A549 (cell line): ENCODE measurements around the gene NEUROD6. TPM values are rescaled to one million over a fixed set of nuclear protein-coding genes. Genes with fewer than 3 reads are reported as not detected.

Experiments
- ATAC-seq, 2 experiments: fragments of 200-7000 bp in 1 of 2; fragments of >200 bp in 1 of 2; cut with Nextera tagmentation in 1 of 2; cut with Tn5 transposase in 1 of 2; 3 replicates each; pipeline versions ENCODE4 v1.8.0 to v1.9.1; 2018 to 2020; ENCODE audit warnings: mild to moderate bottlenecking in 1 of 2, moderate library complexity in 1 of 2
- CTCF ChIA-PET: fragments of 300-600 bp; sonication (Branson Sonifier 250); formaldehyde crosslinking; extraction: SDS; loops from one replicate; lab custom pipeline; 2021; ENCODE audit warnings: antibody characterized with exemption, inconsistent platforms; lab: Yijun Ruan, JAX
- POLR2A ChIA-PET: fragments of 350-600 bp; formaldehyde crosslinking; extraction: SDS; loops from one replicate; lab custom pipeline; 2021; ENCODE audit warnings: antibody characterized with exemption, inconsistent platforms; lab: Yijun Ruan, JAX
- DNase-seq, 2 experiments: peaks; one replicate each; pipeline versions ENCODE4 v3.0.0 to v3.0.0-alpha.2; 2011 to 2016; ENCODE audit warnings: low read depth in 1 of 2, low spot score in 1 of 2
- FAIRE-seq: peaks from 2 replicates; lab custom pipeline; 2011; peaks lifted over from hg19 to GRCh38; lab: Jason Lieb, UNC
- H3K27ac ChIP-seq, 2 experiments: fragments of >200 bp; sonication (Bioruptor Twin); formaldehyde crosslinking; 3 replicates each; pipeline ENCODE4 v1.5.1; 2016 to 2017
- H3K4me1 ChIP-seq: fragments of >200 bp; sonication (Bioruptor Twin); formaldehyde crosslinking; 3 replicates; pipeline ENCODE4 v1.6.1; 2016
- H3K4me2 ChIP-seq: fragments of >200 bp; sonication (Bioruptor Twin); formaldehyde crosslinking; 3 replicates; pipeline ENCODE4 v1.6.1; 2016
- H3K4me3 ChIP-seq: fragments of >200 bp; sonication (Bioruptor Twin); formaldehyde crosslinking; 3 replicates; pipeline ENCODE4 v1.5.1; 2016
- H3K9me3 ChIP-seq: fragments of >200 bp; sonication (Bioruptor Twin); formaldehyde crosslinking; 3 replicates; pipeline ENCODE4 v1.6.1; 2016
- ATOH8 ChIP-seq: fragments of 250-450 bp; sonication (Bioruptor Pico); IDR thresholded peaks from 2 replicates; pipeline ENCODE4 v1.5.0; 2020; ENCODE audit warnings: low read depth, mild to moderate bottlenecking, moderate library complexity
- CBX2 ChIP-seq: fragments of 200-600 bp; sonication (generic); IDR thresholded peaks from 2 replicates; pipeline ENCODE4 v1.6.1; 2016; ENCODE audit warnings: low read depth, mild to moderate bottlenecking, borderline replicate concordance
- CHD4 ChIP-seq: fragments of 200-600 bp; sonication (generic); IDR thresholded peaks from 2 replicates; pipeline ENCODE4 v1.6.1; 2016; ENCODE audit warnings: antibody characterized with exemption, mild to moderate bottlenecking, borderline replicate concordance
- CTCF ChIP-seq: fragments of >200 bp; sonication (Bioruptor Twin); formaldehyde crosslinking; IDR thresholded peaks from 3 replicates; pipeline ENCODE4 v1.5.1; 2016
- EHF ChIP-seq: fragments of 250-450 bp; sonication (Bioruptor Pico); IDR thresholded peaks from 2 replicates; pipeline ENCODE4 v1.5.0; 2020; ENCODE audit warnings: mild to moderate bottlenecking
- EP300 ChIP-seq, 2 experiments: fragments of >200 bp; sonication (Bioruptor Twin); formaldehyde crosslinking; IDR thresholded peaks; 2 replicates in 1 of 2; 3 replicates in 1 of 2; pipeline ENCODE4 v1.6.1; 2016 to 2017
- FOSB ChIP-seq: fragments of 250-450 bp; sonication (Bioruptor Pico); IDR thresholded peaks from 2 replicates; pipeline ENCODE4 v1.5.0; 2020; ENCODE audit warnings: mild to moderate bottlenecking, moderate library complexity
- FOSL2 ChIP-seq, 2 experiments: fragments of 450-650 bp in 1 of 2; fragments of >200 bp in 1 of 2; sonication (Bioruptor Twin) in 1 of 2; formaldehyde crosslinking; IDR thresholded peaks; 2 replicates each; pipeline versions ENCODE4 v1.5.0 to v1.6.1; 2016 to 2020; ENCODE audit warnings: mild to moderate bottlenecking in 1 of 2, moderate library complexity in 1 of 2
- FOXS1 ChIP-seq: fragments of 250-450 bp; sonication (Bioruptor Pico); IDR thresholded peaks from 2 replicates; pipeline ENCODE4 v1.5.0; 2020; ENCODE audit warnings: mild to moderate bottlenecking, moderate library complexity
- HES2 ChIP-seq: fragments of >200 bp; sonication (Bioruptor Twin); formaldehyde crosslinking; IDR thresholded peaks from 2 replicates; pipeline ENCODE4 v1.6.1; 2016
- HMGXB4 ChIP-seq: fragments of 250-450 bp; sonication (Bioruptor Pico); IDR thresholded peaks from 2 replicates; pipeline ENCODE4 v1.5.0; 2021; ENCODE audit warnings: mild to moderate bottlenecking, moderate library complexity, borderline replicate concordance
- HOXB13 ChIP-seq: fragments of 250-450 bp; sonication (Bioruptor Pico); IDR thresholded peaks from 2 replicates; pipeline ENCODE4 v1.5.0; 2020; ENCODE audit warnings: low read depth, mild to moderate bottlenecking, moderate library complexity
- KDM5A ChIP-seq: fragments of 200-600 bp; sonication (generic); IDR thresholded peaks from 2 replicates; pipeline ENCODE4 v1.6.1; 2016; ENCODE audit warnings: antibody characterized with exemption, mild to moderate bottlenecking
- MAFK ChIP-seq: fragments of 450-650 bp; IDR thresholded peaks from 2 replicates; pipeline ENCODE4 v1.6.1; 2014; ENCODE audit not compliant: partially characterized antibody
- MAZ ChIP-seq: fragments of 150-350 bp; IDR thresholded peaks from 2 replicates; pipeline ENCODE4 v1.6.1; 2014; ENCODE audit warnings: antibody characterized with exemption, low read depth, low read length, borderline replicate concordance
- MYC ChIP-seq: IDR thresholded peaks from 2 replicates; pipeline ENCODE4 v1.6.1; 2012; ENCODE audit warnings: mild to moderate bottlenecking, inconsistent platforms, low read length, improper control_type of control experiment, borderline replicate concordance
- NFE2L2 ChIP-seq: fragments of 150-350 bp; conservative IDR thresholded peaks from 2 replicates; pipeline ENCODE4 v1.6.1; 2014; ENCODE audit warnings: low read length
- NPAS2 ChIP-seq: fragments of 250-450 bp; sonication (Bioruptor Pico); IDR thresholded peaks from 2 replicates; pipeline ENCODE4 v1.8.0; 2022; ENCODE audit warnings: mild to moderate bottlenecking, moderate library complexity, borderline replicate concordance
- NR3C1 ChIP-seq: fragments of >200 bp; sonication (Bioruptor Twin); formaldehyde crosslinking; IDR thresholded peaks from 3 replicates; pipeline ENCODE4 v1.6.1; 2017
- PBX3 ChIP-seq: IDR thresholded peaks from 2 replicates; pipeline ENCODE4 v1.6.1; 2012
- PHF8 ChIP-seq: fragments of 200-600 bp; sonication (generic); IDR thresholded peaks from 2 replicates; pipeline ENCODE4 v1.6.1; 2016; ENCODE audit warnings: low read depth, mild to moderate bottlenecking, antibody characterized with exemption, moderate library complexity, borderline replicate concordance
- POLR2A ChIP-seq: IDR thresholded peaks from 2 replicates; pipeline ENCODE4 v1.6.1; 2012; ENCODE audit warnings: mild to moderate bottlenecking, low read length
- RAD21 ChIP-seq, 2 experiments: fragments of >200 bp in 1 of 2; sonication (Bioruptor Twin) in 1 of 2; formaldehyde crosslinking in 1 of 2; IDR thresholded peaks in 1 of 2; conservative IDR thresholded peaks in 1 of 2; 2 replicates in 1 of 2; 3 replicates in 1 of 2; pipeline ENCODE4 v1.6.1; 2012 to 2018; ENCODE audit warnings: inconsistent platforms in 1 of 2
- RARB ChIP-seq: fragments of 250-450 bp; sonication (Bioruptor Pico); IDR thresholded peaks from 2 replicates; pipeline ENCODE4 v1.8.0; 2021; ENCODE audit warnings: mild to moderate bottlenecking, moderate library complexity
- RFX5 ChIP-seq: fragments of 450-650 bp; IDR thresholded peaks from 2 replicates; pipeline ENCODE4 v1.7.1; 2014; ENCODE audit warnings: antibody characterized with exemption, mild to moderate bottlenecking, moderate library complexity
- RNF2 ChIP-seq: fragments of 200-600 bp; sonication (generic); IDR thresholded peaks from 2 replicates; pipeline ENCODE4 v1.6.1; 2016; ENCODE audit warnings: low read depth, mild to moderate bottlenecking, antibody characterized with exemption, moderate library complexity, borderline replicate concordance
- ZFP36 ChIP-seq: fragments of 450-650 bp; IDR thresholded peaks from 2 replicates; pipeline ENCODE4 v1.6.1; 2014; ENCODE audit warnings: borderline replicate concordance; ENCODE audit not compliant: partially characterized antibody
- ZSCAN20 ChIP-seq: fragments of 250-450 bp; sonication (Bioruptor Pico); IDR thresholded peaks from 2 replicates; pipeline ENCODE4 v1.8.0; 2022; ENCODE audit warnings: mild to moderate bottlenecking, moderate library complexity
- WGBS: methylation state at CpG from one replicate; pipeline ENCODE4 v1.1.6; 2017; ENCODE audit errors: missing lambda C conversion rate; 5-methylcytosine and 5-hydroxymethylcytosine counted together
- polyA plus RNA-seq, 4 experiments: library from polyadenylated mRNA; depleted of rRNA in 3 of 4; stranded (reverse); fragments of >200 nt; fragmentation: RNase III in 1 of 4; extraction: RNeasy Plus Mini Kit Qiagen cat#74134 plus additional on column Dnase treatment in 1 of 4; gene quantifications; 2 replicates in 3 of 4; 3 replicates in 1 of 4; pipeline ENCODE4 v1.2.3, GENCODE V29; 2011 to 2017

NEUROD6 gene
- polyA plus RNA-seq, 2 of the 4 experiments (the other 2 are of a cell fraction) = not detected

- POLR2A ChIA-PET = no interaction called here
- no peak for TF ChIP-seq POLR2A
- no peak for TF ChIP-seq ZFP36
- no peak for TF ChIP-seq RAD21 (conservative IDR thresholded peaks at IDR 0.05 in 1 of 2, IDR thresholded peaks at IDR 0.05 in 1 of 2)
- TF ChIP-seq PBX3 = no peak
- TF ChIP-seq FOSL2 (IDR thresholded peaks at IDR 0.05) = no peak
- TF ChIP-seq FOSL2 (CRISPR knock-in tag; IDR thresholded peaks at IDR 0.05) = no peak
- TF ChIP-seq CTCF = no peak
- no peak for TF ChIP-seq FOSB (CRISPR knock-in tag)
- TF ChIP-seq HES2 = no peak
- no peak for TF ChIP-seq HMGXB4 (CRISPR knock-in tag)
- TF ChIP-seq HOXB13 (CRISPR knock-in tag) = no peak
- TF ChIP-seq MAFK = no peak
- TF ChIP-seq FOXS1 (CRISPR knock-in tag) = no peak
- no peak for TF ChIP-seq RFX5
- TF ChIP-seq RNF2 = no peak
- no peak for TF ChIP-seq NPAS2 (CRISPR knock-in tag)
- TF ChIP-seq NFE2L2 = no peak
- TF ChIP-seq NR3C1 = no peak
- no peak for TF ChIP-seq ATOH8 (CRISPR knock-in tag)
- TF ChIP-seq RARB (CRISPR knock-in tag) = no peak
- TF ChIP-seq KDM5A = no peak
- Histone ChIP-seq H3K4me2 (no peak overlapping the region), H3K9me3 (no peaks in the 10 kb centered on the region), H3K4me3 (no peak overlapping the region), H3K4me1 (no peaks in the 10 kb centered on the region), H3K27ac (no peak overlapping the region)
- CTCF ChIA-PET = no interaction called here
- no peak for DNase-seq
- no peak for FAIRE-seq
- ATAC-seq = no peak
- 9% methylated on average over 5 of the region's 5 CpGs for WGBS
Observed at GRCh38 chr7:31341141-31341540, 615 bp upstream of the NEUROD6 start.

- Histone ChIP-seq H3K4me1 (no peaks in the 10 kb centered on the region), H3K4me2 (no peak overlapping the region), H3K27ac (no peak overlapping the region), H3K4me3 (no peak overlapping the region), H3K9me3 (no peaks in the 10 kb centered on the region)
- ChIA-PET CTCF (no interaction called here), POLR2A (no interaction called here)
- no peak for ATAC-seq
- WGBS = 18% methylated on average over 5 of the region's 5 CpGs
- FAIRE-seq = no peak
- no peak for DNase-seq
- TF ChIP-seq CBX2 (no peak), CHD4 (no peak), EHF (CRISPR knock-in tag) (no peak), MYC (no peak), MAZ (no peak), PHF8 (no peak), RNF2 (no peak), EP300 (IDR thresholded peaks at IDR 0.05) (no peak), ZSCAN20 (CRISPR knock-in tag) (no peak), MAFK (no peak), FOSB (CRISPR knock-in tag) (no peak), PBX3 (no peak), HMGXB4 (CRISPR knock-in tag) (no peak), FOSL2 (IDR thresholded peaks at IDR 0.05) (no peak), FOSL2 (CRISPR knock-in tag; IDR thresholded peaks at IDR 0.05) (no peak), RARB (CRISPR knock-in tag) (no peak)
Observed at GRCh38 chr7:31340051-31340450, 475 bp downstream of the NEUROD6 start.
